Cardiac muscle cell (in vitro differentiated cells and primary cell): ENCODE measurements around the gene NPR2. TPM values are rescaled to one million over a fixed set of nuclear protein-coding genes. Genes with fewer than 3 reads are reported as not detected.

ENCODE experiments used
- DNase-seq, 2 donors: peaks; one replicate each; pipeline versions ENCODE4 v3.0.0 to v3.0.0-alpha.2; 2010 to 2017; ENCODE audit warnings: low read depth in 1 of 2, low spot score in 1 of 2
- H3K27ac ChIP-seq: fragments of 200-600 bp; sonication (generic); 2 replicates; pipeline ENCODE4 v1.5.1; 2016
- H3K27me3 ChIP-seq: fragments of 200-600 bp; sonication (generic); 2 replicates; pipeline ENCODE4 v1.6.0; 2016; ENCODE audit warnings: control low read depth
- H3K36me3 ChIP-seq: fragments of 200-600 bp; sonication (generic); 2 replicates; pipeline ENCODE4 v1.5.1; 2016; ENCODE audit warnings: control low read depth
- H3K4me1 ChIP-seq: fragments of 200-600 bp; sonication (generic); 2 replicates; pipeline ENCODE4 v1.8.1; 2017; ENCODE audit warnings: low read depth, mild to moderate bottlenecking, mixed run types
- H3K4me3 ChIP-seq: fragments of 200-600 bp; sonication (generic); 2 replicates; pipeline ENCODE4 v1.5.1; 2016; ENCODE audit warnings: mild to moderate bottlenecking
- H3K9me3 ChIP-seq: fragments of 200-600 bp; sonication (generic); 2 replicates; pipeline ENCODE4 v1.5.1; 2017; ENCODE audit warnings: low read depth, mild to moderate bottlenecking, control low read depth
- polyA plus RNA-seq: library from polyadenylated mRNA; unstranded; fragments of >200 nt; fragmentation: Nextera tagmentation; extraction: Ambion mirVana; gene quantifications from 2 replicates; pipeline ENCODE4 v1.2.1, GENCODE V29; 2016
- total RNA-seq: library from RNA; depleted of rRNA; stranded (reverse); fragments of >200 nt; gene quantifications from 2 replicates; pipeline ENCODE4 v1.2.3, GENCODE V29; 2016
- TF ChIP-seq, protein P1 (sequence below): IDR thresholded peaks from 2 replicates; pipeline ENCODE4 v1.5.1; 2012; ENCODE audit warnings: low read depth, mild to moderate bottlenecking, low read length

NPR2 gene
- total and polyA plus RNA-seq, 2 experiments from 2014 or later = 12.6 to 13.2 TPM

DNA sequence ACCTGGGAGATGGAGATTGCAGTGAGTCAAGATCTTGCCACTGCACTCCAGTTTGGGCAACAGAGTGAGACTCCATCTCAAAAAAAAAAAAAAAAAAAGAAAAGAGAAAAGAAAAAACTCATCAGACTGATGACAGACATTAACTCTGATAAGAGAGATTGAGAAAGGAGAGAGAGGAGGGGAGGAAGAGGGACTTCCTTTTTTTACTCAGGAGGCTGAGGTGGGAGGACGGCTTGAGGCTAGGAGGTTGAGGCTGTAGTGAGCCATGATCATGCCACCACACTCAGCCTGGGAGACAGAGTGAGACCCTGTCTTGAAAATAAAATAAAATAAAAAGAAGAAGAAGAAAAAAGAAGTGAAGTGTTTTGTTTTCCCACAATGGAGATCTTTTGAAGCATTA is 27.6 kb upstream of the NPR2 start:
- TF ChIP-seq, protein P1, sequence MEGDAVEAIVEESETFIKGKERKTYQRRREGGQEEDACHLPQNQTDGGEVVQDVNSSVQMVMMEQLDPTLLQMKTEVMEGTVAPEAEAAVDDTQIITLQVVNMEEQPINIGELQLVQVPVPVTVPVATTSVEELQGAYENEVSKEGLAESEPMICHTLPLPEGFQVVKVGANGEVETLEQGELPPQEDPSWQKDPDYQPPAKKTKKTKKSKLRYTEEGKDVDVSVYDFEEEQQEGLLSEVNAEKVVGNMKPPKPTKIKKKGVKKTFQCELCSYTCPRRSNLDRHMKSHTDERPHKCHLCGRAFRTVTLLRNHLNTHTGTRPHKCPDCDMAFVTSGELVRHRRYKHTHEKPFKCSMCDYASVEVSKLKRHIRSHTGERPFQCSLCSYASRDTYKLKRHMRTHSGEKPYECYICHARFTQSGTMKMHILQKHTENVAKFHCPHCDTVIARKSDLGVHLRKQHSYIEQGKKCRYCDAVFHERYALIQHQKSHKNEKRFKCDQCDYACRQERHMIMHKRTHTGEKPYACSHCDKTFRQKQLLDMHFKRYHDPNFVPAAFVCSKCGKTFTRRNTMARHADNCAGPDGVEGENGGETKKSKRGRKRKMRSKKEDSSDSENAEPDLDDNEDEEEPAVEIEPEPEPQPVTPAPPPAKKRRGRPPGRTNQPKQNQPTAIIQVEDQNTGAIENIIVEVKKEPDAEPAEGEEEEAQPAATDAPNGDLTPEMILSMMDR = no peak
- H3K36me3 ChIP-seq = no peaks in the 10 kb centered on the region
- H3K27ac ChIP-seq = no peak overlapping the region

DNA sequence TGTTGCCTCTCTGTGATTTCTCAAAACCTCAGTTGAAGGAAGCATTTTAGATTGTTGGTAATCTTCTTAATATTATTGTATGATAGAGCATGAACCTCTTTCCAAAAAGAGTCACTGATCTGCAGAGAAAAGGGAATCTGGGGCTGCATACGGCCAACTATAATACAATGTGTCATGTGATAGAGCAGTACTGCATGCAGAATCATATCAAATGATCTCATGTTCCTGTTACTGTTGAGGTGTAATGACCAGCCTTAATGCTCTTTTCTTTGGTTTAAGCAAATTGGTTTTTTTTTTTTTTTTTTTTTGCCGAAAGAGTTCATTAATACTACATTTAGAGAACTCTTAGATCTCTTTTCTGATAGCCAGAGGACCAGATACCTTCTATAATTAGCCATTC is 24.4 kb upstream of the NPR2 start:
- Histone ChIP-seq H3K4me3 (no peak overlapping the region), H3K4me1 (no peaks in the 10 kb centered on the region), H3K27ac (no peak overlapping the region), H3K27me3 (no peaks in the 10 kb centered on the region), H3K36me3 (no peaks in the 10 kb centered on the region), H3K9me3 (no peaks in the 10 kb centered on the region)
- no peak for DNase-seq
- TF ChIP-seq, protein P1 = no peak

More for the DNA sequence above, 27.6 kb upstream of the NPR2 start:
- Histone ChIP-seq H3K9me3 (no peaks in the 10 kb centered on the region), H3K27me3 (no peaks in the 10 kb centered on the region), H3K4me3 (no peak overlapping the region), H3K4me1 (no peaks in the 10 kb centered on the region)
- DNase-seq = no peak

DNA sequence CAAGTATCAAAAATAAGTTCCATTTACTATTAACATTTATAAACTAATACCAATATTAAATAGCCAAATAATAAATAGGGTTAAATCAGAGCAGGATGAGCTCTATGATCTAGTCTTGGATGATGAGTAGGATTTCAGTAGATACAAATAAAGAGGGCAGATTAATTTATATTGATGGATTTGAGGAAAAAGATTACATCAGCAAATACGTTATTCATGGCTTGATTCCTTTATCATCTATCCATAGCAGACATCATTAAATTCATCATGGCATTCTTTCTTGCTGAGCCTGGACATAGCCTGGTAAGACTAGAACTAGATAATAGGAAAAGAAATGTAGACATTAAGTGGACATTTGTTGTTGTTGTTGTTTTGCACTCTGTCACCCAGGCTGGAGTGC is 23.9 kb upstream of the NPR2 start:
- no peaks in the 10 kb centered on the region for H3K27me3 ChIP-seq
- H3K36me3 ChIP-seq = no peaks in the 10 kb centered on the region
- no peak overlapping the region for H3K27ac ChIP-seq
- DNase-seq = no peak
- TF ChIP-seq, protein P1 = no peak
- no peak overlapping the region for H3K4me3 ChIP-seq
- no peaks in the 10 kb centered on the region for H3K9me3 ChIP-seq
- no peaks in the 10 kb centered on the region for H3K4me1 ChIP-seq

DNA sequence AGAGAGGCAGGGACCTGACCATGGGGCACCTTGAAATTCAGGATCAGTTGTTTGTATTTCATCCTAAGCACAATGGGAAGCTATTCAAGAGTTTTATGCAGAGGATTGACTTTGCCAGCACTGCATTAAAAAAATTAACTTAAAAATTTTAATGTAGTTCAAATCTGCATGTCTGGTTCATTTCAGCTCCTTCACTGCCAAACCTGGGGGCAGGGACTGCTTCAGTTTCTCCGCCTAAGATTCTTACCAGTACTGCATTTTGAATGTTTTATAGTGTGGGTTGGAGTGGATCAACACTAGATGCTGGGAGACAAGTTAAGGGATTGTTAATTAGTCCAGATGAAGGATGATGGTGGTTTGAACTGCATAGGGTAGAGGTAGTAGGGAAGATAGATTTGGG is 21.6 kb upstream of the NPR2 start:
- Histone ChIP-seq H3K36me3 (no peaks in the 10 kb centered on the region), H3K27ac (no peak overlapping the region), H3K9me3 (no peaks in the 10 kb centered on the region), H3K4me1 (no peaks in the 10 kb centered on the region), H3K27me3 (no peaks in the 10 kb centered on the region), H3K4me3 (no peak overlapping the region)
- TF ChIP-seq, protein P1 = no peak
- no peak for DNase-seq

GRCh38 chr9:35771075-35771433 is 20.3 kb upstream of the NPR2 start:
- no peak for DNase-seq
- TF ChIP-seq, protein P1 = no peak
- H3K4me1 ChIP-seq = peaks cover 6% of the 10 kb centered on the region

GRCh38 chr9:35771534-35771933 is 19.9 kb upstream of the NPR2 start:
- no peak overlapping the region for H3K4me3 ChIP-seq
- H3K9me3 ChIP-seq = no peaks in the 10 kb centered on the region
- H3K27me3 ChIP-seq = no peaks in the 10 kb centered on the region
- peaks cover 6% of the 10 kb centered on the region for H3K4me1 ChIP-seq
- no peak overlapping the region for H3K27ac ChIP-seq
- DNase-seq = peak in 1 of 2 donors; percentile 63
- TF ChIP-seq, protein P1 = no peak
- H3K36me3 ChIP-seq = no peaks in the 10 kb centered on the region

More at GRCh38 chr9:35771075-35771433, 20.3 kb upstream of the NPR2 start:
- Histone ChIP-seq H3K9me3 (no peaks in the 10 kb centered on the region), H3K27ac (no peak overlapping the region), H3K27me3 (no peaks in the 10 kb centered on the region), H3K36me3 (no peaks in the 10 kb centered on the region), H3K4me3 (no peak overlapping the region)
